Stomach smooth muscle (tissue), 2 donors: ENCODE results near the gene FAXDC2.

Experiments used
- H3K27ac ChIP-seq: one replicate; pipeline ENCODE4 v1.7.0; 2013; ENCODE audit warnings: mild to moderate bottlenecking, low read length, inconsistent platforms
- H3K27me3 ChIP-seq, 2 donors: one replicate each; pipeline ENCODE4 v1.7.0; 2013; ENCODE audit warnings: low read length in 2 of 2; ENCODE audit not compliant: insufficient read depth in 2 of 2, control insufficient read depth in 1 of 2
- H3K36me3 ChIP-seq, 2 donors: one replicate each; pipeline ENCODE4 v1.7.0; 2013; ENCODE audit warnings: low read length in 2 of 2; ENCODE audit not compliant: control insufficient read depth in 2 of 2, insufficient read depth in 2 of 2
- H3K4me1 ChIP-seq: one replicate; pipeline ENCODE4 v1.7.0; 2013; ENCODE audit warnings: low read length; ENCODE audit not compliant: control insufficient read depth, insufficient read depth
- H3K4me3 ChIP-seq, 2 donors: one replicate each; pipeline ENCODE4 v1.7.0; 2013; ENCODE audit warnings: low read length in 2 of 2
- H3K9ac ChIP-seq, 2 donors: one replicate each; pipeline ENCODE4 v1.7.0; 2013; ENCODE audit warnings: low read length in 2 of 2, mild to moderate bottlenecking in 1 of 2
- H3K9me3 ChIP-seq, 2 donors: one replicate each; pipeline ENCODE4 v1.7.0; 2013; ENCODE audit warnings: low read length in 2 of 2; ENCODE audit not compliant: control insufficient read depth in 2 of 2
- donor health status: healthy.
- donor health status: Pancreatic carcinoma.

The FAXDC2 gene

DNA sequence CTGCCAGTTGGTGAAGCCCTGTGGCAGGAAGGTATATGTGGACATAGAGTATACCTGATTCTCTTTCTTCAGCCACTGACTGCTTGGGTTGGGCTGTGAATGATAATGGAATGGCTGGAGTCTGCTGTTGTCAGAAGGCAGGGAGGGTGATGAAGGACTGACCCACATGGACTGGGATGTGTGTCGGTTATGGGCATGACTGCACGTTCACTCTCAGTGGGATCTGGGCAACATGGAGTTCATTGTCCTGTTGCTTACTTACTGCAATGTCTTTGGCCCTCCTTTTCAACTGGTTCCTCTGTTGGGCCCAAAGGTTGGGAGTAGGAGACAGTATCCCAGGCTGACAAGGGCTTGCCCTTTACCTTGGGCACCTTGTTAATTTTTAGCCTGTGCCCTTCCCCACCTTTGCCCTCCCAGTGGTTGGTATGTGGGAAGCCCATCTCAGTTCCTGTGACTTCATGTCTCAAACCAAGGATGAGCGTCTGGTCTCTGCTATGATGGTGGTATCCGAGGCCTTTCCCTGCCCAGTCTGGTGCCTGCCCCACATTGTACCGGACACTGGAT is 34.6 kb downstream of the FAXDC2 start:
- Histone ChIP-seq H3K36me3 (peaks cover 53 to 66% of the 10 kb centered on the region in 2 donors), H3K9ac (no peak overlapping the region), H3K4me1 (peaks cover 20% of the 10 kb centered on the region), H3K27ac (no peak overlapping the region), H3K9me3 (no peaks in the 10 kb centered on the region), H3K27me3 (no peaks in the 10 kb centered on the region), H3K4me3 (no peak overlapping the region)

DNA sequence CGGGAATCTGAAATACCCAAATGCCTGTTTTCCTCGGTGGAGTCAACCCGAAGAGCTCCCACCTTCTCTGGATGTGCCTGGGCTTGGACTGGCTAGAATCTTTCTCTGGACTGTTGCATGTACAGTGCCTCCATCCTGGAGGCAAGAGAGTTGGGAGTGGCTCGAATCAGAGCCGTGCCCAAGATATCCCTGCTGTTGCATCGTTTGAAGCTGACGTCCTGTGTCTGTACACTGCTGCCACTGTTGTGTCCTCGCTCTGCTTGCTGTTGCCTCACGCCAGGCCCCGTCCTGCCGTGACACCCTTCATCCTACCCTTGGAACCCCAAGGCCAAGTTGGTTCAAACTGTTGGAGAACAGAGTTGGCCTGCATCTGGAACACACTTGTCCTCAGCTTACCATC is 35.4 kb downstream of the FAXDC2 start:
- H3K27me3 ChIP-seq: no peaks in the 10 kb centered on the region
- peaks cover 48 to 59% of the 10 kb centered on the region in 2 donors for H3K36me3 ChIP-seq
- H3K4me1 ChIP-seq: peaks cover 20% of the 10 kb centered on the region
- H3K9me3 ChIP-seq: no peaks in the 10 kb centered on the region
- H3K27ac ChIP-seq: no peak overlapping the region
- H3K9ac ChIP-seq: no peak overlapping the region
- no peak overlapping the region for H3K4me3 ChIP-seq

DNA sequence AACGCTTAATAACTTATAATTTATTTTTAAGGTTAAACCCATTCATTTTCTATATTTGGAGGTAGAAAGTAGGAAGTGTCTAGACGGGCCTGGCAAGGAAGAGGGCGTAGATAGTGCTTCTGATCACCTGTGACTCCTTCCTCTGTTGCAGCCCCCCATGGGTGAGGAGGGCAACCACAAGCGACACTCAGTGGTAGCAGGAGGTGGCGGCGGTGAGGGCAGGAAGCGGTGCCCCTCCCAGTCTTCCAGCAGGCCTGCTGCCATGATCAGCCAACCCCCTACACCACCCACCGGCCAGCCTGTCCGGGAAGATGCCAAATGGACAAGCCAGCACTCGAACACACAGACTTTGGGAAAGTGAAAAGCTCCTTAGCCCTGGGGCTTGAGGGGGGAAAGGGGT is 36.7 kb downstream of the FAXDC2 start:
- H3K27ac ChIP-seq: no peak overlapping the region
- H3K9ac ChIP-seq: no peak overlapping the region

DNA sequence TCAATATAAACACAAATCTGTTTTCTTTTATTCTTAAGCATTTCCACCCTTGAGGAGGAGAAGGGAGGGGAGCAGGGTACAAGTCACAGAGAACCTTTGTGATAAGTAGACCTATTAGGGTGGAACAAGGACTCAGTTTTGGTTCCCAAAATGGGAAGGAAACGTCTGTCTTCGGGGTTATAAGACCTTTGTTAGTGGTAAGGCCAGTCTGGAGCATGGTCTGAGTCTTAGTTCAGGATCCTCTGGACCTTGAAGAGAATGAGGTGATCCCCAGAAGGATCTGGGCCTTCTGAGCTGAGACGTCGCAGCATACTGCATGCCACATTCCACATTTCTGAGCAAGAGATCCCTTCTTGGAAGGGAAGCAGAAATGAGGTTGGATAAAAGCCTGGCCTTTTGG is 37.2 kb downstream of the FAXDC2 start:
- no peak overlapping the region for H3K4me3 ChIP-seq
- no peaks in the 10 kb centered on the region for H3K27me3 ChIP-seq
- no peaks in the 10 kb centered on the region for H3K9me3 ChIP-seq
- H3K36me3 ChIP-seq: peaks cover 43 to 54% of the 10 kb centered on the region in 2 donors
- H3K4me1 ChIP-seq: peaks cover 11% of the 10 kb centered on the region
- H3K9ac ChIP-seq: no peak overlapping the region
- no peak overlapping the region for H3K27ac ChIP-seq

More for the DNA sequence above, 36.7 kb downstream of the FAXDC2 start:
- peaks cover 42 to 51% of the 10 kb centered on the region in 2 donors for H3K36me3 ChIP-seq
- no peaks in the 10 kb centered on the region for H3K27me3 ChIP-seq
- peaks cover 15% of the 10 kb centered on the region for H3K4me1 ChIP-seq
- H3K4me3 ChIP-seq: no peak overlapping the region
- no peaks in the 10 kb centered on the region for H3K9me3 ChIP-seq

DNA sequence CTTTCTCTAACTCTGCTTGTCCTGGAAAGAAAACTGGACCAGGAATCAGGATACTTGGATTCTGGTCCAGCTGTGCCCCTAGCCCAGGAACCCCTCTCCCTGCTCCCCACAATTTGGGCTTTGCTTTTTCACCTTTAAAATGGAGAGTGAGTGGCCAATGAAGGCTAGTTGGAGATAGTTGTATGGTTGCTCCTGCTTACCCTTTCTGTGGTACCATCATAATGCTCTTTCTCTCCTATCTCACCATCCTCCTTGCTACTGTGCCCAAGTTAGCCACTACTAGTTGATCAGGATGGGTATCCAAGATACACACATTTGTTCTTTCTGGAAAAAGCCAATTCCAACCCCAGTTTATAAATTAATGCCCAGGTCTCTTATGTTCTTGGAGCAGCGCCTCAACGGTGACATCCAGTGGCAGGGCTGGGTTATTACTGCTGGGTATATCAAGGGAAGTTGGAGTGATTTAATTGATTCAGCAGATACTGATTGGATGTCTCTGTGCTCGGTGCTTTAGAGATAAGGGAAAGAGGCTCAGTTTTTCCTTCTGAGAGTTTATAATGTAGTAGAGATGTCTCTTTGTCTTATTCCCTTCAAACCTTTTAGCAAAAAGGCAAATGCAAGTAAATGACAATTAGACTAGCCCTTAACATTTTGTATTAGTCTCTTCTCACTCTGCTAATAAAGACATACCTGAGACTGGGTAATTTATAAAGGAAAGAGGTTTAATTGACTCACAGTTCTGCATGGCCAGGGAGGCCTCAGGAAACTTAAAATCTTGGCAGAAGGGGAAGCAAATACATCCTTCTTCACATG is 38.5 kb downstream of the FAXDC2 start:
- H3K36me3 ChIP-seq: peaks cover 46 to 53% of the 10 kb centered on the region in 2 donors
- H3K4me3 ChIP-seq: no peak overlapping the region
- H3K9ac ChIP-seq: peak overlapping the region in 1 of 2 donors; percentile 29
- H3K4me1 ChIP-seq: peaks cover 3% of the 10 kb centered on the region
- H3K27ac ChIP-seq: no peak overlapping the region
- no peaks in the 10 kb centered on the region for H3K9me3 ChIP-seq
- no peaks in the 10 kb centered on the region for H3K27me3 ChIP-seq

DNA sequence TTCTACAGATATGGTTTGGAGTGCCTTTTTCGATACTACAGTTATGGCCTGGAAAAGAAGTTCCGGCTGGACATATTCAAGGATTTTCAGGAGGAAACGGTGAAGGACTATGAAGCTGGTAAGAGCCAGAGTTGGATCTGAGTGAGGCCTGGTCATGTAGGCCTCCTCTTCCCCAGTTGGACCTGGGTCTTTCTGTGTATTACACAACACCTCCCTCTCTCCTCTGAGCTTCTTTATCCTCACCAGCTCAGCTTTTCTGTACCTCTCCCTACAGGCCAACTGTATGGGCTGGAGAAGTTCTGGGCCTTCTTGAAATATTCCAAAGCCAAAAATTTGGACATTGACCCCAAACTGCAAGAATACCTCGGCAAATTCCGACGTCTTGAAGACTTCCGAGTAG is 39.2 kb downstream of the FAXDC2 start:
- Histone ChIP-seq H3K9ac (peak overlapping the region in 1 of 2 donors; percentile 29), H3K4me1 (no peaks in the 10 kb centered on the region), H3K27ac (no peak overlapping the region), H3K27me3 (no peaks in the 10 kb centered on the region), H3K36me3 (peaks cover 46 to 49% of the 10 kb centered on the region in 2 donors), H3K4me3 (no peak overlapping the region), H3K9me3 (no peaks in the 10 kb centered on the region)

DNA sequence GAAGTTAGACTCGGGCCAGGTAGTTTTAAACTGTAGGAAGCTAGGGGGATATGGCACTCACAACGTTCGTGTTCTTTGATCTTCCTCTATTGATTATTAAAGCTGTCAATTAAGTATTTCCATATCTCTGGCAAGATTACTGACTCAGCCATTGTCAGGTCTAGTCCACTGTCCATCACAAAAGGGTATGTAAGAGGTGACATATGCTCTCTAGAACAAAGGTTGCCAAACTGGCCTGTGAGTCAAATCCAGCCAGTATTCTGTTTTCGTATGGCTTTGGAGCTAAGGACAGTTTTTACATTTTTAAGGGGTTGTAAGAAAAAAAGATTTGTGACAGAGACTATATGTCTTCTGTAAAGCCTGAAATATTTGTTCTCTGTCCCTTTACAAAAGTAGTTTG is 44.2 kb downstream of the FAXDC2 start:
- no peaks in the 10 kb centered on the region for H3K9me3 ChIP-seq
- H3K36me3 ChIP-seq: peaks cover 62 to 66% of the 10 kb centered on the region in 2 donors
- no peaks in the 10 kb centered on the region for H3K27me3 ChIP-seq
- no peaks in the 10 kb centered on the region for H3K4me1 ChIP-seq
- H3K27ac ChIP-seq: no peak overlapping the region
- H3K4me3 ChIP-seq: no peak overlapping the region
- H3K9ac ChIP-seq: no peak overlapping the region

DNA sequence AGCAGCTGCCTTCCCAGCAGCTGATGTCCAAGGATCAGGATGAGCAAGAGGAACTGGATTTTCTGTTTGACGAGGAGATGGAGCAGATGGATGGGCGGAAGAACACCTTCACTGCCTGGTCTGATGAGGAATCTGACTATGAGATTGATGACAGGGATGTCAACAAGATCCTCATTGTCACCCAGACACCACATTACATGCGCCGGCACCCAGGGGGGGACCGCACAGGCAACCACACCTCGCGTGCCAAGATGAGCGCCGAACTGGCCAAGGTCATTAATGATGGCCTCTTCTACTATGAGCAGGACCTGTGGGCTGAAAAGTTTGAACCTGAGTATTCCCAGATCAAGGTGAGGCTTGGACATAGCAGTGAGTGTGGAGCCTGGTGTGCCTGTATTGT is 48.4 kb downstream of the FAXDC2 start:
- no peak overlapping the region for H3K27ac ChIP-seq
- H3K9ac ChIP-seq: no peak overlapping the region
- no peaks in the 10 kb centered on the region for H3K27me3 ChIP-seq
- H3K4me1 ChIP-seq: no peaks in the 10 kb centered on the region
- peaks cover 71 to 73% of the 10 kb centered on the region in 2 donors for H3K36me3 ChIP-seq
- H3K4me3 ChIP-seq: no peak overlapping the region
- H3K9me3 ChIP-seq: no peaks in the 10 kb centered on the region

DNA sequence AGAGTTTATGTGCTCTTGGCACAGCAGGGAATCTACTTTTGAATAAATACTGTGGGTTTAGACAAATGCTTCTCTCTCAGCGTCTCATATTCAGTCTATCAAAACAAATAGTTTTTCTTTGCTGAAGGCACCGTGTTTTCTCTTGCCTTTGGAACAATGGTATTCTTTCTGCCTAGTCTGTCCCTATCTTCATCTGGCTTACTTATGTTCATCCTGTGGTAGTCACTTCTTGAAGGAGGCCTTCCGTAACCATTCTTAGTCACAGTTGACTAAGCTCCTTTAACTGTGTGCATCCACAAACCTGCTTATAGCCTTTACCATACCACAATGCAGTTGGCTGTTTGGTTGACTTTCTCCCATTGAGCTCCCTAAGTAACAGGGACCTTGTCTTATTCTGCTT is 49.3 kb downstream of the FAXDC2 start:
- no peaks in the 10 kb centered on the region for H3K9me3 ChIP-seq
- H3K4me1 ChIP-seq: no peaks in the 10 kb centered on the region
- H3K9ac ChIP-seq: no peak overlapping the region
- no peak overlapping the region for H3K27ac ChIP-seq
- no peaks in the 10 kb centered on the region for H3K27me3 ChIP-seq
- H3K4me3 ChIP-seq: no peak overlapping the region
- peaks cover 64 to 75% of the 10 kb centered on the region in 2 donors for H3K36me3 ChIP-seq

DNA sequence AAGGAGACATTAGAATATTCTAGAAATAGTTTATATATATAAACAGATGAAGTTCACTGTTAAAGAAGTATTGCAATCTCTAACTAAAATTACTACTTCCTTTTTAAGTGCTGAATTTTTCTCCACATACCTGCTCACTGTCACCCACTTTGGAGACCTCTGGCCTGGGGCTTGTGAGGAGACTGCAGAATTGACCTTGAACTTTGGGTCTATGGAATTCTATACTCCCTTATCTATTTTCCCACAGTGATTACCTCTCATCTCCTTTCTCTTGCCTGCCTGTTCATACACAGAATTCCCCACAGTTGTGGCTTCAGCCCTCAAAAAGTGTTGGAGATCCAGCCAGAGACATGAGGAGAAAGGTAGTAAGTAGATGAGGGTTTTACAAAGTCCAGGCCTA is 49.8 kb downstream of the FAXDC2 start:
- H3K9me3 ChIP-seq: no peaks in the 10 kb centered on the region
- H3K36me3 ChIP-seq: peaks cover 61 to 71% of the 10 kb centered on the region in 2 donors
- no peak overlapping the region for H3K9ac ChIP-seq
- H3K4me1 ChIP-seq: no peaks in the 10 kb centered on the region
- no peaks in the 10 kb centered on the region for H3K27me3 ChIP-seq
- no peak overlapping the region for H3K27ac ChIP-seq
- no peak overlapping the region for H3K4me3 ChIP-seq

DNA sequence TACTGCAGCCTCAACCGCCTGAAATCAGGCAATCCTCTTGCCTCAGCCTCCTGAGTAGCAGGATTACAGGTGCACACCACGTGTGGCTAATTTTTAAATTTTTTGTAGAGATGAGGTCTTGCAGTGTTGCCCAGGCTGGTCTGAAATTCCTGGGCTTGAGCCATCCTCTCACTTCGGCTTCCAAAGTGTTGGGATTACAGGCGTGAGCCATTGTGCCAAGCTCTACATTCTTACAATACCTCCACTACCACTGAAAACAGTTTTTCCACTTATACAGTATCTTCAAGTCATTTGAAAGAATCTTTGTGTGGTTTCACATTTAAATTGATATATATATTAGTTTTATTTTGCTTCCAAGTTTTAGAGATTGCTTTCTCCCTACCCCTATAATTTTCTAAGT is 52.6 kb downstream of the FAXDC2 start:
- Histone ChIP-seq H3K27ac (no peak overlapping the region), H3K9ac (no peak overlapping the region), H3K36me3 (peaks cover 59 to 60% of the 10 kb centered on the region in 2 donors), H3K9me3 (no peaks in the 10 kb centered on the region), H3K4me1 (no peaks in the 10 kb centered on the region), H3K27me3 (no peaks in the 10 kb centered on the region), H3K4me3 (no peak overlapping the region)
